CD1c-positive myeloid dendritic cell (primary cell): ENCODE data around the gene ANO1.

Experiments used
- DNase-seq: peaks from one replicate; pipeline ENCODE4 v3.0.0-alpha.2; 2016; ENCODE audit errors: extremely low spot score

The ANO1 gene

DNA sequence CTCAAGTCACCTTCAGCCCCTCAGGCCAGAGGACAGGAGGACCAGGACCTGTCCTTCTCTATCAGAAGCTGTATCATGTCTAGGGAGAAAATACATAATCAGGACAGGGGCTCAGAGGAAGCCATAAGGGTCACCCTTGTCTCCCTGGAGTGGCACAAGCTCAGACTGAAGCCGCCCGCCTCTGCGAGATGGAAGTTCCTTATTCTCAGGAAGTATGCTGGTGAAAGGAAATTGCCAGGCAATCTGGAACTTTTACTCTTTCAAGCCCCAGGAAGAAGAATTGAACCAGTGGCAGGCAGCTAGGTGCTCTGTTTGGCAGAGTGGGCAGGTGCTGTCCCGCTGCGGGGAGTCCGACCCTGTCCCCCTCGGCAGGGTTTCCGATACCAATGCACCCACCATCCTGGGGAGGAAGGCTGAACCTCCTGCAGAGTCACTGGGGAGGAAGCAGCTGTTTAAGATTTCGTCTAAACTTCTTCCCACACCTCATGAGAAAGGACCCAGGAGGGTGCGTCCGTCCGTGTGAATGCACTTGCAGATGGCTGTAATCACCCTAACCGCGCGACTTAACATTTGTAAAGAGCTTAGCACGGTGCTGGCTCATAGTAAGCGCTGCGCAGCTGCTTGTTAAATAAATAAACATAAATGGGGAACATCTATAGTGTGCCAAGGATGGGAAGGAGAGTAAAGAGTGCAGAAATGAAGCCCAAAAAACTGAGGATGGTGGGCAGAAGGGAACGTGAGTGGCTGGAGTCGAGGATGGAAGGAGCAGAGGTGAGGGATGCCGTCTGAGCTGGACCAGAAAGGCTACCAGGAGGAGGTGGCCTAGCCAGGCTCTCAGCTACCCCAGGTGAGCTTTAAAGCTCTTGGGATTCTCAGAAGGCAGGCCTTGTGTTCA, 5.0 kb upstream of the ANO1 start:
- no peak for DNase-seq

DNA sequence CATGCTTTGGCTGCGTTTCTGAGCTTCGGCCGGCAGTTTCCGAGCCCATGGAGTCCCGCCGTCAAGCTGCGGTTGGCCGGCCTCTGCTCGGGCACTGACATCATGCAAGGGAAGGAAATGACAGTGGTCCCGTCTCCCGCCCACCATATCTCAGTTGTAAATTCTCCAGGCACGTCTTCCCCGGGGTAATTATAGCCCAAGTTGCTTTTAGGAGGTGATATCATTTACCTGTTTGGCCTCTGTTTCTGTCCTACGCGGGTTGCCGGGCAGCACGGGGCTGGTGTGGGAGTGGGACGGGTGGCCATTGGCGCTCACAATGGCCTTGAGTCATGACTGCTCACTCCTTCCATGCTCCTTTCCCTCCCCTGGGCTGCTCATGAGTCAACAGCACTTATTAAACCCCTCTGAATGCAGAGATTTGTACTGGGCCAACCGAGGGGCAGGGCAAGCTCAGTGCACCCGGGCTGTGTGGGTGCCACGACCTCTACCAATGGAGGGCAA, 4.2 kb upstream of the ANO1 start:
- no peak for DNase-seq

DNA sequence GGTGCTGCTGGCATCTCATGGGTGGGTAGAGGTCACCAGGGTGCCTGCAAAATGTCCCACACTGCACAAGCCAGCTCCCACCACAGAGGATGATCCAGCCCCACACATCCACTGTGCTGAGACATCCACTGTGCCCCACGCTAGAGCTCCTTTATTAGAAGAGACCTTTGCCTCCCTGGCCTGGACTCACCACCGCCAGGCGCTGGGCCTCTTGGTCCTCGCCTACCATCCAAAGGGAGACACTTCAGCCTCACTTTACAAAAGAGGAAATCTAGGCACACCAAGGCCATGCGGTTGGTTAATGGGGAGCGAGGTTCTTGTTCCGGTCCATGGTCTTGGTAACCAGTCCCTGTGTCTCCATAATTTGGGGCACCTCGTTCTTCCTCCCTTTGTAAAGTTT, 3.4 kb upstream of the ANO1 start:
- no peak for DNase-seq

DNA sequence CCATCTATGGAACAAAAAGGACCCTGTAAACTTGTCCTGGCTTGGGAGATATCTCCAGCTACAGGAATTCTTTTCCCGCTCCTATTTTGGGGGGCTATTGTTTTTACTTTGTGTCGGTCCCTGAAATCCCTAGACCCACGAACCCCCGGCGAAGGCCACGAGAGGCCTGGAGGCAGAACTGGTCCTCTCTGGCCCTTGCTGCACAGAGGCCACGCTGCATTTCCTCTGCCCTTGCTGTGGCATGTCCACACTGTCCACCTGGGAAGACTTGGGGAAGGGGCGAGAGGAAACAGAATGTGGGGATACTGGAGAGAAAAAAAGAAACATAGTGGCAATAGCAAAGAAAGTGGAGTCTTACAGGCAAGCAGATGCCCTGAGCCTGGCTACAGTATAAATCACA, 2.3 kb upstream of the ANO1 start:
- no peak for DNase-seq

DNA sequence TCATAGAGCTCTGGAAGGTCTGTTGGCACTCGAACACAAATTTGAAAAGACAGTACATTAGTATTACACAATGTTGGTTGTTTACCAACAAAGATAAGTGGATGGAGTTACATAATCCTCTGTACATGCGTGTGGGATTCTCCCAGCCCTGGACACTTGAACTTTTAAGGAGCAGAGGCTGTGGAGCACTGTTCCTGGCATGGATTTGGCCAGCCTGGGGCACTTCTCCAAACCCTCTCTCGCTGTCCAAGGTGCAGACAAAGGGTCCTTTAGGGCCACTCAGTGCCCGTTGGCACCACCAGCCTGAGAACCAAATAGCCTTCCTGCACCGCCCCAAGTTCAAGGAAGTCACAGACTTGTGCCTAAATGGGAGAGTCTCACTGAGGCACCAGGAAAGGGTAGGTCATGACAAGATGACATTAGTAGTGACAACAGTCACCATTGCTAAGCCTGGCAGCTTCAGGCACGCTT, 1.6 kb upstream of the ANO1 start:
- no peak for DNase-seq

DNA sequence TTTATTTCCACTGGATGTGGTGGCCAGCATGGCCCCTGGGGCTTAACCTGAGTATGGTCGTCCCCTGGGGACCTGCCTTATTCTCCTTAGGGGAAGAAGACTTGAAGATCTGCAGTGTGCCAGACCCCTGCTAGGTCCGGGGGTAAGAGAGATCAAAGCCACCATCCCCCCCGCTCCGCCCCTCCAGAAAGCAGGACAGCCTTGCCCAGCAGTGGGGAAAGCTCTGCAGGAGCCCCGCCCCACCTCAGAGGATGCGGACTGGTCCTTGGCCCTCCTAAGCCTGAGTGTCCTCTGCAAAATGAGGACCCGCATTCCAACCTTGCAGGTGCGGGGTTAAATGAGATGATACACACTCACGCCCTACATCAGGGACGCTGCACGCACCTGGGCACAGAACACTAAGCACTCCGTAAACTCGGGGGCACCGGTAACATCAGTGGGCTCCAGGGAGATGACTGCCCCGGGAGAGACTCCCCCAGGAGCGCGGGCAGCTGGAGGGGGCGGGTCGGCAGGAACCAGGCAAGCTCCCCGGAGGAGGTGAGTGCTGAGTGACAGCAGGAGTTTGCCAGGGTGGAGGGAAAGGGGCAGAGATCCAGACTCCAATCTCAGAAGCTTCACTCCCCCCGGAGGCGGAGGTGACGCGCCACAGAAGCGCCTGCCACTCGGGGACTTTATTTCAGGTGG, 564 bp upstream of the ANO1 start:
- DNase-seq = no peak

DNA sequence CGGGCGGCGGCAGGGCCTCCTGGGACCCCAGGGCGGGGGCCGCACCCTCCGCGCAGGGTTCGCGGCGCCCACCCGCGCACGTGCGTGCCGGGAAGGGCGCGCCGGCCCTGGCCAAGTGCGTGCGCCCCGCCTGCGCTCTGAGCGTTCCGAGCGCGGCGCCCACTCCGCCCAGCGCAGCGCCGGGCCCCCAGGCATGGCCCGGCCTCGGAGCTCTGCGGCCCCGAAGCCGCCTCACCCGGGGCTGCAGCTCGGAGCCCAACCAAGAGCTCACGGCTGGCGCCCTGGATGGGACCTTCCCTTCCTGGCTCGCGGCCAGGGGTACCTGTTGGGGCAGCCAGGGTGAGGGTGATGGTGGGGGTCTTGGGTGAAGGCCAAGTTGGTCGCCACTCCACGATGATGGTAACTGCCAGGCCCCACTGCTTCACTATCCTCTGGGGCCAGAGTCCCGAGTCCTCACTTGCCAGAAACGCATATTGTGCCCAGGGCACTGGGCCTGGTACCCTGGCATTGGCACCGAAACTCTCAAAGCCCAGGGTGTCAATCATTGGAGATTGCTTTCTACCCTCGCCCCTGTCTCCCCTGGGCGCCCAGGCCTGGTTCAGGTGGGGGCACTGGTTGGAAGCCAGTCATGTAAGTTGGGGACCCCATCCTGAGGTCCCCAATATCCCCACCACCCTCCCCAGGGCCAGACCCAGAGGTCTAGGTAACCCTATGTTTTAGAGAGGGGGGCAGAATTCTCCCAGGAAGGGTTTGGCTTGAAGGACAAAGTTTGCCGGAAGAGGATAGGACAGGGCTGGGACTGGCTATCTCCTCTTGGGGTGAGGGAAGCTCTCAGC, 882 bp downstream of the ANO1 start:
- DNase-seq = no peak

DNA sequence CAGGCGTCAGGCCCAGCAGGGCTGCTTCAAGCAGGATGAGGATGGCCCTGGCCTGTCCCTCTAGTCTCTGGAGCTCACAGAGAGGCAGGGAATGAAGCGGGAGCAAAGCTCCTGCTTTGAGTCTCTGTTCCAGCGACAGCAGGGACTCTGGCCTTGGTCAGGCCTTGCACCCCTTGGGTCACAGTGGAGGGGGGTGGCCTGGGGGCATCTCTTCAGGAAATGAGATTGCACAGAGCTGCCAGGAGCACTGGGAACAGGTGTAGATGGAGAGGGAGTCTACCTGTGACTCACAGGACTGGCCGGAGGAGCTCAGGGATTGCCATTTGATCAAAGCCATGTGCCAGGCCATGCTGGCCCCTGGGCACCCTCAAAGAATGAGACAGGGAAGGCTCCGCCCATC, 1.6 kb downstream of the ANO1 start:
- no peak for DNase-seq

DNA sequence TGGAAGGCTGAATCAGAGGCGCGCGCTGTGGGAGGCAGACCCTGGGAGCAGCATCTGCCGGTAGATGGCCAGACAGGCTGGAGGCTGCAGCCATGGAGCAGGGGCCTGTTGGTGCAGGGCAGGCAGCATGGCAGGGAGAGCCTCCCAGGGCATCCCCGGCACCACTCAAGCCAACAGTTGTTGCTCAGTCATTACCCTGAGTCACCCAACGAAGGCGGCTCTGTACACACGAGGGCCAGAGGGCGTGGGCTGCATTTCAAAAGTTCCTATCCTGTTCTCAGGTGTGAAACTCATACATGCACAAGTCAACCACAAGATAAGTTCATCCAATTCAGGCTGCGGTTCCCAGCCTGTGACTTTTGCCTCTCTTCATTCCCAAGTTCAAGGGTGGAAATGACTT, 2.6 kb downstream of the ANO1 start:
- no peak for DNase-seq

DNA sequence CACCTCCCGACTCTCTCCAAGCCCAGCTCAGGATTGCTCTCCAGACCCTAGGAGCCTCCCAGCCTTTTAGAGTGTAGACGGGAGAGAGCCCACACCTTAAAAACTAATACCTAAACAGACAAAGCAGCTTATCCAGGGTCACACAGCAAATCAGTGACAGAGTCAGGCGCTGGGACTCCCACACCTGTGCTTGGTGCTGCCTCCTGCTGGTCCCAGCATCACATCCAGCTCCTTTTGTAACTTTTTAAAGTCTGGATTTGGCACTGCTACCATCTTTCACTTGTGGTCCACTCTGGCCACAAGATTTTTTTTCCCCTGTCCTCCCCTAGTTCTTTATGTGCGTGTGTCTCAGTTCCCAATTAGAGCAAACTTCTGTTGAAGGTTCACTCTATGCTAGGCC, 4.7 kb downstream of the ANO1 start:
- DNase-seq = no peak

DNA sequence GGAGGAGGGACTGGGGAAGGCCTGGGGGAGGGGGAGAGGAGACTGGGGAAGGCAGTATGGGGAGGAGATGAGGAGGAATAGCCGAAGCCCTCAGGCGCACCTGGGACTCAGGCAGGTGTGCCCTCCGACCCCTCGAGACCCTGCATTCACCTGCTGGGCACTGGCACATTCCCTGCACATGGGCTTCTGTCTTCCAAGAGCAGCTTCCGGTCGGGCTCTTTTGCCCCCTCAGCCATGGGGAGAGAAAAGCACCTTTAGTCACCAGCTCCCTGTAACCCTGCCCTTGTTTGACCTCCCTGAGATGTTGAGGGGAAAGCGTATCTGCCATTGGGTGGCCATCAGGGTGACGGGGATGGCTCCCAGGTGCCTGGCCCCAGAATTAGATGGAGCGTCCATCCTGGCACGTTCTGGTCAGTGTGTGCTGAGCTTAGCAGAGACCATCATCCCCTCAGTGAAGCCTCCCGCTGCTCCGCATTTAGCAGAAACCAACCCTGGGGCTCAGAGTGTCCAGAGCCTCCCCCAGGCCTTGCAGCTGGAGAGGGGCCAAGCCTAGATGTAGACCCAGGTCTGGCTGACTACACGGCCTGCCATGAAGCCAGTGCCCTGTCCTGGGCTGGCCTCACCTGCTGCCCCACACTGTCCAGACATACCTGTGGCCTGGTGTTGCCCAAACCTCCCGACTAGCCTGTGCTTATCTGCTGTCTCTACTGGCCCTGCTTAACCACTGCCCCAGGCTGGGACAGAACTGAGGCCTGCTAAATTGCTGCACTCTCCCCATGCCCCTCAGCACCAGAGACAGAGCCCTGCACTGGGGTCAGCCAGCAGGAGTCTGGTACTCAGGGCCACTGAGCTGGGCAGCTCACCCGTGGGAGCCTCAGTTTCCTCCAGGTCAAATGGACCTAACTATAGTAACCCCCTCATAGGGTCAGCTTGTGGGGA, 6.2 kb downstream of the ANO1 start:
- DNase-seq = no peak

DNA sequence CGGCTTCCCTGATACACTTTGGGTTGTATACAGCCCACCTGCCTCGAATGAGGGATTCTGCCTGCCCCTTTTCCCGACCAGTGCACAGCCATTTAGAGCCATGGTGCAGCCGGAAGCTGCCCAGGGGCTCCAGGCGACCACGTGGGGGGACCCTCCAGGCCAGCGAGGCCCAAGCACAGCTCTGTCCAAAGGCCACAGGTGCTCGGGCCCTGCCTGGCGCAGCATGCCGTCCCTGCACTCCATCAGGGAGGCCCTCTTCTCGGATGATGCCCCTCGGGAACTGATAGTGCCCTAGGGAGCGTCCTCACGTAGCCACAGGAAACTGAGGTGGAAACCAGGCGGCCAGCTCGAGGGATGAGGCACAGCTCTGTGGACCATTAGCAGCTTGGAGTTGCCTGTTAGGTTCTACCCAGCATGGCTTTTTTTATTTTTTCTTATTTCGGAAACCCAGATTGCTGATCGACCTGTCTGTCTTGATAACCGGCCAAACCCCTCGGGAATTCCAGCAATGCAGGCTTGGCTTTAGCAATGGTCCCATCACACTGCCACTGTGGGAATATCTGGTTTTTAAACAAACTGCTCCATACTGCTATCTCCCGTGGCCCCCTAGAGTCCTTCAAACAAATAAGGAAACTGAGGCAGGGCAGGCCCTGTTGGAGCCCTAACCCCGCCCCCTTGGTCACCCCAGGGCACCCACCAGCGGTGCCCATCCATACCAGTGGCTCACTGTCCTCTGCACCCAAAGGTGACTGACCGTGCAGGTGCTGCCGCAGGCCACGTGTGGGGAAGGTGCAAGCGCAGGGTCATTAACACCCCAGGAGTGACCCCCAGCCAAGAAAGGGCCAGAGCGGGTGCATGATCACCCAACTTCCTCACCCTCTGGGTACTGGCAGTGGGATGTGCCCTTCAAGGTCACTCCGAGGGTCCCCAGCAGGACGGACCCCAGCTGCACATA, 8.0 kb downstream of the ANO1 start:
- no peak for DNase-seq

DNA sequence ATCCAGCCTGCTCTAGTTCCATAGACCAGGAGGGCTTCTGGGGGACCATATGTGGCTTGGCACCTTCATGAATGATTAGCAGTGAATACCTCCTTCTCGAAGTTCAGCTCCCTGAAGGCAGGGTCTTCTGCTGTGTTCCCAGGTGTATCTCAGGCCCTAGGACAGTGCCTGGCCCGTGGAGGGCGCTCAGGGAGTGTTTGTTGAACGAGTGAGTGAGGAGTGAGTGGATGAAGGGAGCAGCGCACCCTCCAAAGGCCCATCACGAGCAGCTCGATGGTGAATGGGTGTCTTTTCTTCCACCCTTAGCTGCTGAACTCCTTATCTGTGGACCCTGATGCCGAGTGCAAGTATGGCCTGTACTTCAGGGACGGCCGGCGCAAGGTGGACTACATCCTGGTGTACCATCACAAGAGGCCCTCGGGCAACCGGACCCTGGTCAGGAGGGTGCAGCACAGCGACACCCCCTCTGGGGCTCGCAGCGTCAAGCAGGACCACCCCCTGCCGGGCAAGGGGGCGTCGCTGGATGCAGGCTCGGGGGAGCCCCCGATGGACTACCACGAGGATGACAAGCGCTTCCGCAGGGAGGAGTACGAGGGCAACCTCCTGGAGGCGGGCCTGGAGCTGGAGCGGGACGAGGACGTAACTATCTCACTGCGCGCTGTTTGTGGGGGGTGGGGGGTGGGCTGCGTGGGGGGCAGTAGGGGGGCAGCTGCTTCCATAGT, 9.5 kb downstream of the ANO1 start:
- no peak for DNase-seq

DNA sequence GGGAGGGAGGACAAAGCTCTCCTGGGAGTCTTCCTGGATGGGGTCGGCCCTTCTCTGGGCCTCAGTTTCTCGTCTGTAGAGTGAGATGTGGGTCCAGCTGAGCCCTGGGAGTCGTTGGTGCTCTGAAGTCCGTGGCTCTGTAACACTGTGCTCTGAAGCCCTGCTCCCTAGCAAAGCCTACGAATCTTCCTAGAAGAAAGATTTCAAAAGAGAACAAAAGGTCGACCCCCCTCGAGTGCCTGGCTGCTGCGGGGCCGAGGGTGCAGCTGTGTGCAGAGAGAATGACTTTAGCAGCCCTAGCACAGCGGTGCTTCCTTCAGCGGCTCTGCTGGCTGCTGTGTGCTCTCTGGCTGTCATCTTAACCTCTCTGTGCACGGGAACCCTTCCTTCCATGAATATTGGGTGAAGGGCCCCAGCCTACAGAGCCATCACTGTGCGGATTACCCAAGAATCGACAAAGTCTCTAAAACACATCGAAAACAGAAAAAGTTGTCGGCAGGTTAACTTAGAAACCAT, 10.7 kb downstream of the ANO1 start:
- no peak for DNase-seq

DNA sequence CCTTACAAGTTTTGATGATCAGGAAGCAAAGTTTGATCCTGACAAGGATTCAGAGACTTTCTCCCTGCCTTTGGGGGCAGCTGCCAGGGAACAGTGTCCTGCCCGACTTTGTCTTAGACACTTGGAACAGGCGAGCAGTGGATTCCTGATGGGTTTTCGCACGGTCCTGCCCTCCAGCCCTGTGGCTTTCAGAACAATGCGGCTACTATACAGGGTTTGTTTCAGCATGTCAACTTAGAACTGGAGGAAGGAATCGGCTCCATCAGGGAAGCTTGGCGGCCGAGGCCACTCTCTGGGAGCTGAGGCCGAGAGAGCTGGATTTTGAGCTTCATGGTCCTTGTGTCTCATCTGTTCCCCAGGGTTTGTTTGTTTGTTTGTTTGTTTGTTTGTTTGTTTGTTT, 11.5 kb downstream of the ANO1 start:
- DNase-seq = no peak

DNA sequence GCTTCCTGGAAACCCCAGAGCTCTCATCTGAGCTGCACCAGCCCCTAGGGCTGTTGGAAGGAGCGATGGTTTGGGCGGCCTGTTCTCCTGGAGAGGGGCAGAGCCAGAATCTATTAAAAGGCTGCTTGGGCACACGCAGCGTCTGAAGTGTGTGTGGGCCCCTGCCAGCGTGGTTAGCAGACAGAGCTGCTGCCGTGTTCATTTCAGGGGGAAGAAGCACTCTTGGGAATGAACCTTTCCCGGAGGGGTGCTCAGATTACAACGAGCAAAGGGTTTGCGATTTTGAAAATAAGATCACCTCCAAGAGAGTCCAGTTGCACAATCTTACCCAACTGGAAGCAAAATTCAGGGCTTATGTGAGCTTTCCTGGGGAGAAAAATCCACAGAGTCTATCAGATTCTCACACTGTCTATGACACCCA, 12.9 kb downstream of the ANO1 start:
- DNase-seq = no peak

DNA sequence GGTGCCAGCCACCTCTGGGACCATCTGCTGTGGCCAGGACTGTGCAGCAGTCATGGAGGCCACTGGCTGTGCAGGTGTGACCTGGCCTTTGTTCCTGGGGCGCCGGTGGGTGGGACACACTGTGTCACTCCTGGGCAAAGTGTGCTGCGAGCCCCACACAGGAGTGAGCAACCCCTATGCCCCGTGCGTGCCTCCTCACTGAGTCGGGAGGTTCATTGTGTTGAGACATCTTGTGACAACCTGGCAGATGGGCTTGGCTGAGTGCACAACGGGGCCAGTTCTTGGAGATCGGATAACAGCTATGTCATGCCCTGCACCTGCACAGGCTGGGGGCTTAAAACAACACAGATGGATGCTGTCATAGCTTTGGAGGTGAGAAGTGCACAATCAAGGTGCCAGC, 13.5 kb downstream of the ANO1 start:
- no peak for DNase-seq

DNA sequence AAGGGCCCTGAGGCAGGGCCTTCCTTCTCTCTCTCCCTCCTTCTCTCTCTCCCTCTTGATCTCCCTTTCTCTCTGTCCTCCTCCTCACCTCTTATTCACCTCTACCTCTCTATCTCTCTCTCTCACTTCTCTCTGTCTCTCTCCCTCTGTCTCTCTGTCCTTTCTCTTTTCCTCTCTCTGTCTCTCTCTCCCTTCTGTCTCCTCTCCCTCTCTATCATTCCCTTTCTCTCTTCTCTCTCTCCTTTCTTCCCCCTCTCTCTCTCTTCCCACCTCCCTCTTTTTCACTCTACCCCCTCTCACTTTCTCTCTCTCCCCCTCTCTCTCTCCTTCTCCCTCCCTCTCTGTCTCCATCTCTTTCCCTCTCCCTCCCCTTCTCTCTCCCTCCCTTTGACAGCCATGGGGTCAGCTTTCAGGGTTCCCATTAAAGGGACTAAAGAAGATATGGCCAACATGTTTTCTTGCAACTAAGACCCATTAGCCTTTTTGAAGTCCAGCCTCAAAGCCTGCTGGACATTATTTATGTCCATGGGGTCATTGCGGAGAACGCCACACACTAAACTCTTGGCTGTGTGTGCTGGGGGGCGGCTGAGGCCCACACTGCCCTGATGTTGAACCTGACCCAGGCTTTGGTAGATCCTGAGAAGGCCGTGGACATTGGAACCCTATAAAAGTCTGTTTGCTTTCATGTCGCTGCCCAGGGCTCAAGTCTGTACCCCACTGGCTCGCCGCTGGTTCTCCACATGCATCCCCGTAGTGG, 15.0 kb downstream of the ANO1 start:
- no peak for DNase-seq
